Peyer's patch (tissue), 4 donors: ENCODE results near the gene CDH24. TPM values are rescaled to one million over a fixed set of nuclear protein-coding genes. Genes with fewer than 3 reads are reported as not detected.

ENCODE experiments used
- DNase-seq, 3 donors: peaks; one replicate each; pipeline ENCODE4 v3.0.0-alpha.2; 2017 to 2019
- H3K27ac ChIP-seq, 4 donors: fragments of 200-600 bp; sonication (generic); one replicate each; pipeline ENCODE4 v1.5.1; 2016 to 2019
- H3K27me3 ChIP-seq, 2 donors: fragments of 200-600 bp; sonication (generic); one replicate each; pipeline ENCODE4 v1.5.1; 2019
- H3K36me3 ChIP-seq, 3 donors: fragments of 200-600 bp; sonication (generic); one replicate each; pipeline ENCODE4 v1.5.1; 2016 to 2019
- H3K4me1 ChIP-seq, 4 donors: fragments of 200-600 bp; sonication (generic); one replicate each; pipeline ENCODE4 v1.5.1; 2016 to 2019
- H3K4me3 ChIP-seq, 4 donors: fragments of 200-600 bp; sonication (generic); 1 replicate in 3 of 4; 2 replicates in 1 of 4; pipeline ENCODE4 v1.5.1; 2016 to 2019; ENCODE audit warnings: mild to moderate bottlenecking in 1 of 4
- H3K9me3 ChIP-seq, 4 donors: fragments of 200-600 bp; sonication (generic); one replicate each; pipeline ENCODE4 v1.5.1; 2016 to 2019; ENCODE audit warnings: mild to moderate bottlenecking in 1 of 4
- CTCF ChIP-seq, 6 experiments: fragments of 450-650 bp in 4 of 6; fragments of 200-600 bp in 2 of 6; sonication (generic) in 1 of 6; IDR thresholded peaks; one replicate each; pipeline ENCODE4 v1.5.1; 2017 to 2019; ENCODE audit warnings: antibody characterized with exemption in 6 of 6, mild to moderate bottlenecking in 3 of 6, moderate library complexity in 1 of 6
- POLR2A ChIP-seq, 2 donors: fragments of 450-650 bp; IDR thresholded peaks; one replicate each; pipeline ENCODE4 v1.5.1; 2017; ENCODE audit warnings: antibody characterized with exemption in 2 of 2, mild to moderate bottlenecking in 2 of 2, moderate library complexity in 2 of 2
- total RNA-seq, 4 donors: library from RNA; depleted of rRNA; stranded (reverse); fragments of >200 nt; gene quantifications; one replicate each; pipeline ENCODE4 v1.1.0, GENCODE V29; 2016

CDH24 gene
- 10 to 100 TPM in 1 of 4 donors, 1 to 10 TPM in 3; 1.1 to 12.4 (median 5.5) TPM for total RNA-seq

GRCh38 chr14:23056956-23057756 lies at the start of gene CDH24:
TSS of gene CDH24 (minus strand) at chr14:23057520. CDS start at chr14:23055733, 1,787 bp downstream.
- peaks cover 0 to 35% (median 6%) of the 10 kb centered on the region in 3 donors for H3K36me3 ChIP-seq
- H3K9me3 ChIP-seq, result no peaks in the 10 kb centered on the region
- TF ChIP-seq CTCF (IDR thresholded peaks at IDR 0.05) (no peak), POLR2A (IDR thresholded peaks at IDR 0.05) (no peak)
- H3K4me3 ChIP-seq, result peak within 1 kb of the TSS; percentile 55 to 81 (median 66)
- peaks cover 0 to 13% (median 6%) of the 10 kb centered on the region in 4 donors for H3K4me1 ChIP-seq
- peak within 1 kb of the TSS; percentile 32 to 70 (median 66) for H3K27ac ChIP-seq
- no peaks in the 10 kb centered on the region for H3K27me3 ChIP-seq
- DNase-seq, result peak; percentile 67 to 87 (median 86)

GRCh38 chr14:23106747-23107045 lies 49.4 kb upstream of the CDH24 start:
- no peaks in the 10 kb centered on the region for H3K9me3 ChIP-seq
- DNase-seq, result no peak
- H3K27me3 ChIP-seq, result no peaks in the 10 kb centered on the region
- no peaks in the 10 kb centered on the region for H3K36me3 ChIP-seq
- H3K27ac ChIP-seq, result no peak overlapping the region
- H3K4me3 ChIP-seq, result no peak overlapping the region
- no peaks in the 10 kb centered on the region for H3K4me1 ChIP-seq
- TF ChIP-seq CTCF (IDR thresholded peaks at IDR 0.05) (no peak), POLR2A (IDR thresholded peaks at IDR 0.05) (no peak)

GRCh38 chr14:23105348-23105824 lies 48.1 kb upstream of the CDH24 start:
- no peak for DNase-seq
- Histone ChIP-seq H3K4me1 (no peaks in the 10 kb centered on the region), H3K27me3 (no peaks in the 10 kb centered on the region), H3K9me3 (no peaks in the 10 kb centered on the region), H3K36me3 (no peaks in the 10 kb centered on the region), H3K27ac (no peak overlapping the region), H3K4me3 (no peak overlapping the region)
- TF ChIP-seq CTCF (IDR thresholded peaks at IDR 0.05) (no peak), POLR2A (IDR thresholded peaks at IDR 0.05) (no peak)

GRCh38 chr14:23104591-23105347 lies 47.4 kb upstream of the CDH24 start, which contains the start of gene CIROP:
TSS of gene CIROP (minus strand) at chr14:23104989. CDS start at chr14:23104920, 69 bp downstream.
- no peak within 1 kb of the TSS for H3K27ac ChIP-seq
- H3K27me3 ChIP-seq, result no peaks in the 10 kb centered on the region
- H3K4me3 ChIP-seq, result no peak within 1 kb of the TSS
- H3K36me3 ChIP-seq, result no peaks in the 10 kb centered on the region
- H3K4me1 ChIP-seq, result no peaks in the 10 kb centered on the region
- H3K9me3 ChIP-seq, result no peaks in the 10 kb centered on the region
- DNase-seq, result no peak
- TF ChIP-seq CTCF (IDR thresholded peaks at IDR 0.05) (no peak), POLR2A (IDR thresholded peaks at IDR 0.05) (no peak)

GRCh38 chr14:23104070-23104590 lies 46.8 kb upstream of the CDH24 start:
- no peak for DNase-seq
- Histone ChIP-seq H3K4me3 (no peak overlapping the region), H3K27ac (no peak overlapping the region), H3K36me3 (peaks cover 0 to 6% (median 0%) of the 10 kb centered on the region in 3 donors), H3K4me1 (no peaks in the 10 kb centered on the region), H3K9me3 (no peaks in the 10 kb centered on the region), H3K27me3 (no peaks in the 10 kb centered on the region)
- TF ChIP-seq CTCF (IDR thresholded peaks at IDR 0.05) (no peak), POLR2A (IDR thresholded peaks at IDR 0.05) (no peak)
